GM10847 (cell line): ENCODE data around the gene GALNT5.

ENCODE experiments used
- POLR2A ChIP-seq: IDR thresholded peaks from 2 replicates; pipeline ENCODE4 v1.6.1; 2011; ENCODE audit not compliant: insufficient read length; ENCODE audit errors: extremely low read depth

GALNT5 gene

DNA sequence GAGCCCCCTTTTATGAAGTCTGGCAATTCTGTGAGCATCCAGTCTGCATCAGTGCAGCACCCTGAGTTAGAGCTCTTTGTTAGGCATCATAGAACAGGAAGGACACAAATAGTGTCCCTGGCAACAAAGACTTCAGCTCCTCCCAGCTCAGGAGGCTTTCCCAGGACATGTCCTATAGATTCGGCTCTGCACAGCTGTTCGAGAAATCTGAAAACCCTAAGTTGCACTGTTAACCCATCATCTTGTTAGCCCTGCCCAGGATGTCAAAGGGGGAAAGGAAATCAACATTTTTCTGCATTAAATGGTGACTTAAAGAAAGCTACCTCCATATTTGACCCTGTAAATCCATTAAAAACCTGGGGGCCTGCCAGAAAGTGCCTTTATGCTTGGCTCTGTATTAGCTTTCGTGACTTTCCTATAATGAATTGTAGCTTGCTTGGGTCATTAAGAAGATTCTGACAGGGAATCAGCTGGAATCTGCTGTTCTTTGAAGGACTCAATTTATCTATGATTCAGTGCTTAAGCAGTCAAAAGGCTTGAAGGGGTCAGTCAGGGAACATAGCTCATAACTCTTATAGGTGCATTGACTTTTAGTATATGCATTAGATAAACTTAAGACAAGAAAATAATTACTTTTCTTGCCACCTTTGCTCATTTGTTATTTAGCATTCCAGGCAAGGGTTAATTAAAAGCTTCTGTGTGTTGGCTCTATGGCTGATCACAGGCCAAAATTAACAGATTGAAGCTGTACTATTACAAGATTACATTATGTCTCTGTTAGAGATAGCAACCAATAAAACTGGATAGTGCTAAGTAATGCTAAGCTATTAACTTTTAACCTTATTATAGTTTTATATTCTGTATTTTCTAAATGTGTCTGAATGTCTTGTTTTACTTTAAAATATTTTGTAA is 47.6 kb downstream of the GALNT5 start:
- no peak for TF ChIP-seq POLR2A

GRCh38 chr2:157305723-157306110 is 48.2 kb downstream of the GALNT5 start:
- TF ChIP-seq POLR2A: no peak

DNA sequence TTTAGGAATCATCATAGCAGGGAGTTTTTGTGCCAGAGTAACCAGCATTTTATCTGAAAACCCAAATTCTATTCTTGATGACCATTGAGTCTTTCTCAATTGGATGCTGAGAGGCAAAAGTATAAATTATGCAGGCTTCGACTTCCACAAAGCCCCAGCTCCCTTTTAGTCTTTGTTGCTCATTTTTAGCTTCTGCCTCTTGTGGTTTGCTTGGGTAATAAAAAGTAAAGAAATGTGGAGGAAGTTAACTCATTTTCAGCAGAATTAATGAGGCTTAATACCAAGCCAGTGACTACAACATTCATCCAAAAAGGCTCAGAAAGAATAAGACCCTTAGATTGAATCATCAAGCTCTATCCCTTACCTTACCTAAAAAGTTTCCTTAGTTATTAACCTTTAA is 49.5 kb downstream of the GALNT5 start:
- no peak for TF ChIP-seq POLR2A

GRCh38 chr2:157309878-157310277 is 52.4 kb downstream of the GALNT5 start:
- TF ChIP-seq POLR2A: no peak

GRCh38 chr2:157311706-157312105 is 54.2 kb downstream of the GALNT5 start:
- TF ChIP-seq POLR2A: no peak

DNA sequence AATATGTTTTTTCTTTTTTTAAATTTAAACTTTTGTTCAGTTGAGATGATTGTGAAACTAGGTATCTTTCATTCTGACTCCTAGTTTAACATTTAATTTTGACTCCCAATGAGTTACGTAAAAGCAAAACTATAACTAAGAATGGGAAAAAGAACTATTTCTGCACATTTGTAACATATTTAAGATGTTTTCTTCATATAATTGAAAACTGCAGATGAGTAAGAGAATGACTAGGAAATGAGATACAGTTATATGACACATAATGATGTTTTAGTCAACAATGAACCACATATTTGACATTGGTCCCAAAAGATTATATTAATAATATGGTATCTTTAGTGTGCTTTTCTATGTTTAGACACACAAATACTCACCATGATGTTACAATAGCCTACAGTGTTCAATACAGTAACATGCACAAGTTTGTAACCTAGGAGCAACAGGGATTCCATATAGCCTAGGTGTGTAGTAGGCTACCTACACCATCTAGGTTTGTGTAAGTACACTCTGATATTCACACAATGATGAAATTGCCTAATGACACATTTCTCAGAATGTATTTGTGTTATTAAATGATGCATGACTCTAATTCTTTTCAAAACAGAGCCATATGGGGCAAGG is 55.5 kb downstream of the GALNT5 start:
- no peak for TF ChIP-seq POLR2A

GRCh38 chr2:157315901-157316300 is 58.4 kb downstream of the GALNT5 start:
- no peak for TF ChIP-seq POLR2A

DNA sequence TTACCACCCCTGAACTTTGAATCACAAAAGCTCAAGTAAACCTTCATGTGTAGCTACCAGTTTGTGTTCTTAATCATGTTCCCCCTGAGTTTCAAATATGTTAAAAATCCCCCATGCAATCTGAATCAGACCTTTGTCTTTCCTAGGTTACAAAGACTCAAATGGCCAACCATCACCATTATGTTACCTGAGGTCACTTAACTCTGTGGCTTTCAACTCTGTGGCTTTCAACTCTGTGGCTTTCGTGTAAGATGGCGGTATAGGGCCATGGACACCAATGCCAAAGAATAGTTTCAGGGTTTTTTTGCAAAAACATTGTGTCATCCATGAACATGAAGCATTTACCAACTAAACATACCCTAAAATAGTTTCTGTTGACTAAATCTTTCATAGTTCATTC is 61.4 kb downstream of the GALNT5 start:
- TF ChIP-seq POLR2A: no peak

DNA sequence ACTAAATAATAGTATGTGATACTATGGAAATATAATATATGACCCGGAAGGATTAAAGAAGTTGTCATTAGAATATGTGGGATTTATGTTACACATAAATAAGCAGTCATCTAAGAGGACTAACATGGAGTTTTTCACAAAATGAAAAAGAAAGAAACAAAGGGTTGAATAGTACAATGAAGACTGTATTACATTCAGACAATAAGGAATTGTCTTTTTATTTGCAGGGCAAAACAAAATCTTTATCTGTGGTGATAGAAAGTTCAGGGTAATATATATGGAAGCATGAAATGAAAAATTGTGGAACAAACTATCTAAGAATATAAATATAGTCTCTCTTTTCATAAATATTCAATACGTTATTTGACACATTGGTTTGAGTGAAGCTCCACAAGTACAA is 62.3 kb downstream of the GALNT5 start:
- TF ChIP-seq POLR2A: no peak

DNA sequence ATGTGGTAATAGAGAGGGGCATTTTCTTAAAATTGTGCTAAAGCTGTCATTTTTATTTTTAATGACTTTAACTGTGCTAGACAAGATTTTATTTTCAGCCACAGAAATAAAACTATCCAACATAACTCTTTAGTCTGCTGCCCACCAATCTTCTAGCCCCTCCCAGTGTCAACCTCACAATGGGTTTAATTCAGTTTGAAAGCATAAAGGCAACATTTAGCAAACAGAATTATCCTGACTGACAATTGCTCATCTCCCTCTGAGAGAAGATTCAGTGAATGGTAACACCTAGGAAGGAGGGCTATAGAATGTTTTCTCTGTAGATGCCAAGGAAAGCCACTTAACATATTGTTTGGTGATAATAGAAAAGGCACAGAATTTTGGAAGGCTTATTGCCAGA is 62.9 kb downstream of the GALNT5 start:
- TF ChIP-seq POLR2A: no peak

DNA sequence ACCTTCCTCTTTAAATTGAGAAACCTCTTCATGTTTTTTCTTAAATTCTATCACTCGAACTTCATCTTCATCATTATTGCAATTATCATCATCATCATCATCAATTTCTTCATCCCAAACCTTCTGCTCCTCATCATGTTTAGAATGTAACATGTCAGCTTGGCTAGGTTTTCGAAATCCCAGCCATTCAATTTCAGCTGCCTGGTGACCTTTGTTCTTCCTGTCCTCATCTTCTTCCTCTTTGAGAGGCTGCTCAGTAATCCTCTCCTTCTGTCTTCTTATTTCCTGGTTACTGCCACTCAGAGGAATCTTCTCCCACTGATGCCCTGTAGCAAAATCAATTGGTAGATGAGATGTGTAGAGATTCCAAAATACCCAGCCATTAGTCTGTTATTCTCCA is 64.0 kb downstream of the GALNT5 start:
- no peak for TF ChIP-seq POLR2A

GRCh38 chr2:157322432-157322831 is 64.9 kb downstream of the GALNT5 start:
- TF ChIP-seq POLR2A: no peak

- TF ChIP-seq POLR2A: no peak
Observed at GRCh38 chr2:157324331-157324843, 66.9 kb downstream of the GALNT5 start.

- no peak for TF ChIP-seq POLR2A
Observed at GRCh38 chr2:157325786-157326185, 68.3 kb downstream of the GALNT5 start, which contains the start of gene ERMN. Gene ERMN, minus strand, starts transcription at chr2:157325824. Its CDS starts 182 bp downstream, at chr2:157325642.

DNA sequence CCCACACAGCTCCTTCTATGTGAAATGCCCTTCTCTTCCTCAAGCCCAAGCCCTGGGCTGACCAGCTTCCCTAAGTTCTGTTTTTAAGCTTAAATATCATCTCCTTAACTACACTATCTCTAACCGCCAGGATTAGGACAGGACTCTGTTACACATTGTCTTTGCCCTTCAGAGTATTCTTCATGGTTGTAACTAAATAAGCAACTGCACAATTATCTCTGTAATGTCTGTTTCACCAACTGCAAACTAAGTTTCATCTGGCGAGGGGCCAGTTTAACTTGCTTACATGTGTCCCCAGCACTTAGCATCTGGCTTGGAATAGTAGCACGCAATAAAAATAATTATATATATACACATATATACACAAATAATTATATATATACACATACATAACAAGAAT is 69.2 kb downstream of the GALNT5 start:
- TF ChIP-seq POLR2A: no peak

DNA sequence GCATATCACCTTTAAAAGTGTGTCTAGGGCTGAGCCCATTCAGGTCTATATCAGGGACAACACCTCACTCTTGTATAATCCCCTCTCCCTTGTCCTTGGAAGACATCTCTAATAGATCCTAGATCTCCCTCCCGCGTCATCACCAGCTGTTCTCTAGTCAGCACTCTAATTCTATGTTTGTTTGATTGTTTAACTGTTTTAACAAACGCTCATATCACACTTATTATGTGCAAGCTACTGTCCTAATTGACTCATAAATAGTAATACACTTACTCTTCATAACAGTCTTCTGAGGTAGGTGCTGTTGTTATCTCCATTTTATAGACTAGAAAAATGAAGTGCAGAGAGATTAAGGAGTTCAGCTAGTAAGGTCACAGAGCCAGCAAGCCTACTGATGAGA is 69.7 kb downstream of the GALNT5 start:
- TF ChIP-seq POLR2A: no peak
